ENCODE measurements around the gene HIP1R.

HIP1R gene

GRCh38 chr12:122849352-122850047, 14.2 kb downstream of the HIP1R start:
- POLR2A ChIA-PET = no interaction called here

DNA sequence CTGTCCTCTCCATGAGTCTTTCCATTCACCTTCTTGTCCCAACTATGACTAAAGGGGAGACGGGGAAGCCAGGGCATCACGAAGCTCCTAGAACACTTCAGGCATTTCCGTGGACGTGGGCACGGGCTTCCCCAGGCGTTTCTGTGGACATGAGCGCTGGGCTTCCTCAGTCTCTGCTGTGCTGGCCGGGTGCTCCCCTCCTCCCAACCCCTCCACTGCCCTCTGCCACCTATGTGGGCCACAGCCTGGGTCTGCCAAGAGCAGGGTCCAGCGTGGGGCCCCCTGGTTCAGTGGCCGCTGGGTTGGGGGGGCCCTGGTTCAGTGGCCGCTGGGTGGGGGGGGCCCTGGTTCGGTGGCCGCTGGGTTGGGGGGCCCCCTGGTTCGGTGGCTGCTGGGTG, 14.8 kb downstream of the HIP1R start:
- ChIA-PET CTCF (interaction anchor here (0.6 to 1.1 kb wide), 2 partner anchors 9 to 53 kb away, joined by 3 to 5 read pairs; no protein-coding TSS in a partner anchor), POLR2A (no interaction called here)
- no peak for TF ChIP-seq ZXDB (tag by site-specific recombination; IDR thresholded peaks at IDR 0.05)
- peaks cover 0 to 18% of the 10 kb centered on the region in 2 experiments; a peak in 1 of 3 replicates for H3K36me3 ChIP-seq (ENCODE audit: control insufficient read depth in 2 of 2, insufficient read depth in 1 of 2, low read length in 2 of 2)
- no peaks in the 10 kb centered on the region for H3K4me1 ChIP-seq (ENCODE audit: control insufficient read depth, insufficient read depth, low read length)
- no peak overlapping the region for H3K4me3 ChIP-seq (ENCODE audit: low read depth, low read length)
- H3K27ac ChIP-seq (ENCODE audit: extremely low read depth, low read depth, low read length) = no peak overlapping the region
- no peaks in the 10 kb centered on the region for H3K9me3 ChIP-seq (ENCODE audit: control insufficient read depth, insufficient read depth, low read depth, low read length)

More at GRCh38 chr12:122849352-122850047, 14.2 kb downstream of the HIP1R start:
- peaks cover 0 to 15% of the 10 kb centered on the region in 2 experiments; a peak in 1 of 3 replicates for H3K36me3 ChIP-seq (ENCODE audit: control insufficient read depth in 2 of 2, insufficient read depth in 1 of 2, low read length in 2 of 2)
- no peaks in the 10 kb centered on the region for H3K4me1 ChIP-seq (ENCODE audit: control insufficient read depth, insufficient read depth, low read length)
- CTCF ChIA-PET = interaction anchor here (0.6 to 1.1 kb wide), 2 partner anchors 10 to 52 kb away, joined by 3 to 5 read pairs; no protein-coding TSS in a partner anchor
- TF ChIP-seq ZNF610 (tag by site-specific recombination; IDR thresholded peaks at IDR 0.05; ENCODE audit: borderline replicate concordance) (no peak), ZNF701 (tag by site-specific recombination; IDR thresholded peaks at IDR 0.05) (no peak), ZNF585B (tag by site-specific recombination; IDR thresholded peaks at IDR 0.05) (no peak), YY2 (tag by site-specific recombination; IDR thresholded peaks at IDR 0.05) (no peak), ZNF768 (tag by site-specific recombination; IDR thresholded peaks at IDR 0.05) (no peak), KLF16 (tag by site-specific recombination; IDR thresholded peaks at IDR 0.05) (no peak), ZFHX2 (tag by site-specific recombination; conservative IDR thresholded peaks at IDR 0.05) (no peak), ZNF529 (tag by site-specific recombination; IDR thresholded peaks at IDR 0.05; ENCODE audit: insufficient replicate concordance) (no peak)
- no peaks in the 10 kb centered on the region for H3K9me3 ChIP-seq (ENCODE audit: control insufficient read depth, insufficient read depth, low read depth, low read length)
- H3K4me3 ChIP-seq (ENCODE audit: low read depth, low read length) = no peak overlapping the region
- no peak overlapping the region for H3K27ac ChIP-seq (ENCODE audit: extremely low read depth, low read depth, low read length)

DNA sequence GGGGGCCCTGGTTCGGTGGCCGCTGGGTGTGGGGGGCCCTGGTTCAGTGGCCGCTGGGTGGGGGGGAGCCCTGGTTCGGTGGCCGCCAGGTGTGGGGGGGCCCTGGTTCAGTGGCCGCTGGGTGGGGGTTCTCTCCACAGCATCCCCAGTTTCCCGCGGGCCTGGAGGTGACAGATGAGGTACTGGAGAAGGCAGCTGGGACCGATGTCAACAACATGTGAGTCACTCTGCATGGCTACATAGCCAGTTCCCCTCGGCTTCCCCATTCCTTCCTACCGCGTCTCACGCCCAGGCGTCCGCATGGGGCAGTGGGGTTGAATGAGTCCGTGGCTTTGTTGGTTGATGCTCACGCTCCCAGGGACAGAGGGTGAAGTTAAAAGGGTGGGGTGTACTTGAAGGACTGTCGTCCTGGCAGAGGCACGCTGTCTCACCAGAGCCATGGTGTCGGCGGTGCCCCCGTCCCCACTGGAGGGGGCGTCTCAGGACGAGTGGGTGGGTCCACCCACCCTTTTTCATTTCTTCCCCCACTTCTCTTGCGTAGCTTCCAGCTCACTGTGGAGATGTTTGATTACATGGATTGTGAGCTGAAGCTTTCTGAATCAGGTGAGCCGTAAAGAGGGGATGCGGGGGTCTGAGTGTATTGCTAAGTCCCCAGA, 15.6 kb downstream of the HIP1R start:
- POLR2A ChIA-PET = no interaction called here
- H3K4me3 ChIP-seq (ENCODE audit: low read depth, low read length) = no peak overlapping the region
- no peaks in the 10 kb centered on the region for H3K4me1 ChIP-seq (ENCODE audit: control insufficient read depth, insufficient read depth, low read length)
- H3K36me3 ChIP-seq (ENCODE audit: control insufficient read depth in 2 of 2, insufficient read depth in 1 of 2, low read length in 2 of 2) = peaks cover 0 to 18% of the 10 kb centered on the region in 2 experiments; a peak in 1 of 3 replicates
- H3K9me3 ChIP-seq (ENCODE audit: control insufficient read depth, insufficient read depth, low read depth, low read length) = no peaks in the 10 kb centered on the region
- CTCF ChIA-PET = interaction anchor here (1.4 kb wide), 1 partner anchor 10 kb away, joined by 4 read pairs; no protein-coding TSS in a partner anchor
- H3K27ac ChIP-seq (ENCODE audit: extremely low read depth, low read depth, low read length) = no peak overlapping the region
- TF ChIP-seq EGR2 (tag by site-specific recombination; IDR thresholded peaks at IDR 0.05; ENCODE audit: low read depth) (peak; percentile 82), SETDB1 (IDR thresholded peaks at IDR 0.05; ENCODE audit: insufficient read length, low read length) (no peak), ZFHX2 (tag by site-specific recombination; conservative IDR thresholded peaks at IDR 0.05) (peak; percentile 66), ZNF174 (tag by site-specific recombination; IDR thresholded peaks at IDR 0.05) (no peak)

DNA sequence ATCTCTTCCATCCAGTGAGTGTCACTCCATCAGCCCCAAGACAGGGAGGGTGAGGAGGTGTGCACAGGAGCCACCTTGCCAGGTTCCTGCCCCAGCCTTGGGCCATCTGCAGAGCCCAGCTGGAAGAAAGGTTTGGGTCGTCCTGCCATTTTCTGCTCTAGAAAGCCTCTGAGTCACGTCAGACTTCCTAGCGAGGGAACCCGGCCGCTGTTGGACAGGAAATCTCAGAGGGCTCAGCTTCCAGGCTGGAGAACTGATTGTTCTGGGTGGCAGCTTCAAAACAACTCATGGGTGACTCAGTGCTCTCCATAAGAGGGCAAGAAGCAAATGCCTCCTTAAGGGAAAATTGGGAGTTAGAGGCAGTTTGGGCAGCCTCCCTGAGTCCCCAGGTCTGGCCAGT, 16.6 kb downstream of the HIP1R start:
- TF ChIP-seq ZNF654 (tag by site-specific recombination; IDR thresholded peaks at IDR 0.05; ENCODE audit: low read depth) = no peak
- no peak for TF ChIP-seq ZNF768 (tag by site-specific recombination; IDR thresholded peaks at IDR 0.05)
- TF ChIP-seq ZNF585B (tag by site-specific recombination; IDR thresholded peaks at IDR 0.05) = no peak
- no peak overlapping the region for H3K27ac ChIP-seq (ENCODE audit: extremely low read depth, low read depth, low read length)

More for the DNA sequence above, 16.6 kb downstream of the HIP1R start:
- Histone ChIP-seq H3K4me1 (ENCODE audit: control insufficient read depth, insufficient read depth, low read length) (no peaks in the 10 kb centered on the region), H3K4me3 (ENCODE audit: low read depth, low read length) (no peak overlapping the region), H3K9me3 (ENCODE audit: control insufficient read depth, insufficient read depth, low read depth, low read length) (no peaks in the 10 kb centered on the region), H3K36me3 (ENCODE audit: control insufficient read depth in 2 of 2, insufficient read depth in 1 of 2, low read length in 2 of 2) (peaks cover 0 to 26% of the 10 kb centered on the region in 2 experiments; a peak in 1 of 3 replicates)
- CTCF ChIA-PET = interaction anchor here (1.4 kb wide), 1 partner anchor 9 kb away, joined by 4 read pairs; no protein-coding TSS in a partner anchor
- POLR2A ChIA-PET = no interaction called here

Measured in HEK293 (cell line).